CD4-positive, alpha-beta T cell treated with Interleukin-4 for 1 hour (primary cell): ENCODE data around the gene EIF2AK3.

Experiments
- DNase-seq, 2 donors: peaks; one replicate each; pipeline ENCODE4 v3.0.0-alpha.2; 2020 to 2022

Gene EIF2AK3

DNA sequence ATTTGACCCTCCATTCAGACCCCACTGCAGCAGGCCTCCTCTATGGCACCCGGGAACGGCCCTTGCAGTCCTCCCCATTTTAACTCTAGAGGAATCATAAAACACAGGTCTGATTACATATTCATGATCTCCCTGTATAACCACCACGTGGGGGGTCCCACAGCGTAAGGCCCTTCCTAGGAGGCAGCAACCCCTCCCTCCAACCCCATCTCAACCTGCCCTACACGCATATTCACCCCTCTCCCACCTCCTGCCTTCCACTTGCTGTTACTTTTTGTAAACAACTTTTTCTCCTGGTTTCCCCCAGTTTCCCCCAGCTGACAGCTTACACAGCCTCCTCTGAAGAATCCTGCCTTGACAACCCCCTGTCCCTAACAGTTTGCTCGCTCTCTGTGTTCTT lies 89.6 kb downstream of the EIF2AK3 start:
- DNase-seq: no peak

DNA sequence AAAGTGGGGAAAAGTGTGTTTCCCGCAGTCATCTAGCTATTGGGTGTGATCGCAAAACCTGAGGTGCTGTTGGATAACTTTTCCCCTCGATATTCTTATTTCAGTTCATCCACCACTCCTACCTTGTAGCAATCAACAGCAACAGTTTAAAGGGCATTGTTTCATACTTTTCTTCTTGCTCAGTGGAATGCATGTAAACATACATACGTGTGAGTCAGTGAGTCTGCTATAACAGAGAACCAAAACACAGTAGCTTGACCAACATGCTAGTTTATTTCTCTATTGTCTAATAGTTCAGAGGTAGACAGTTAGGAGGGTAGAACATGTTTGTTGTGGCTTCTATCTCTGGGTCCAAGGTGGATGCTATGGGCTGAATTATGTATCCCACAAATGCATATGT lies 97.2 kb downstream of the EIF2AK3 start:
- DNase-seq: no peak

DNA sequence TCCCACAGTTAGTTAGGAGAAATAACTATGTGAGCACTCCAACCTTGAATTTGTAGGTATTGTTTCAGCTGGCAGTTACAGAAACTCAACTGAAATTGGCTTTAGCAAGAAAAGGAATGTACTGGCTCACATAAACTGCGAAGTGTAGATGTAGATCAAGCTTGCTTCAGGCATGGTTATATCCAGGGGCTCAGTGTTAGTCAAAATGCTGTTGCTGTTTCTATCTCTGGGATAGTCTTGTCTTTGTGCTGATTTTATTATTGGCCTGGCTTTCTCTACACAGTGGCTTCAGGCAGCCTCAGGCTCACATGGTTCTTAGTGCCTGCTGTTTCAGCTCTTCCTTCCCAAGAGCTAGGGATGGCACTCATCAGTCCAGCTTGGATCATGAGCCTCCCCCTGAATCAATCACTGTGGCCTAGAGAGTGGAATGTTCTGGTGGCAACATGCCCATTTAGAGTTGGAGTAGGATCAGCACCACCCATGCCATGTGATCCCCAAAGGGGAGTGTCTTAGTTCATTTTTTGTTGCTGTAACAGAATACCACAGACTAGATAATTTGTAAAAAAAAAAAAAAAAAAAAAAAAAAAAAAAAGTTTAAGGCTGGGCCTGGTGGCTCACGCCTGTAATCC lies 105.7 kb downstream of the EIF2AK3 start:
- DNase-seq: no peak

DNA sequence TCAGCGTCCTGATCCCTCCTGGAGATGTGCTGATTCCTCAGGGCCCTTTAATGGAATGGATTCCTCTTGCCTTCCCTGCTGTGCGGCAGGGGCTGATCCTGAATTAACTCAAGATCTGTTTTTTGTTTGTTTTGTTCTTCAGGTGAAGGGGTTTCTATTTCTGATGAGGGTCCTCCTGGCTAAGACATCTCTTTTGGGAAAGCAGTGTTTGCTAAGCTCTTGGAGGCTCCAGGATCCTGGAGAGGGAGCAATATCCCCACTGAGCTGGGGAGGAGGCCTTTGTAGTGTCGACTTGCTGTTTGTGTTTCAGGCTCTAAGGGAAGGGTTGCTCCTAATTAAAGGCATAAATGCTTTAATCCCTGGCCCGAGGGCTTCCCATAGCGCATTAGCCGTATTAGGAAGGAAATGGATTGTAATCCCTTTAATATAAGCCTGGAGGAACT lies 109.5 kb downstream of the EIF2AK3 start:
- no peak for DNase-seq
